Activated T-cell treated with anti-CD3 and anti-CD28 coated beads for 48 hours (primary cell): ENCODE measurements around the gene NKX2-3.

Source experiments
- DNase-seq: peaks from one replicate; pipeline ENCODE4 v3.0.0-alpha.2; 2020; ENCODE audit warnings: low read depth

Gene NKX2-3

DNA sequence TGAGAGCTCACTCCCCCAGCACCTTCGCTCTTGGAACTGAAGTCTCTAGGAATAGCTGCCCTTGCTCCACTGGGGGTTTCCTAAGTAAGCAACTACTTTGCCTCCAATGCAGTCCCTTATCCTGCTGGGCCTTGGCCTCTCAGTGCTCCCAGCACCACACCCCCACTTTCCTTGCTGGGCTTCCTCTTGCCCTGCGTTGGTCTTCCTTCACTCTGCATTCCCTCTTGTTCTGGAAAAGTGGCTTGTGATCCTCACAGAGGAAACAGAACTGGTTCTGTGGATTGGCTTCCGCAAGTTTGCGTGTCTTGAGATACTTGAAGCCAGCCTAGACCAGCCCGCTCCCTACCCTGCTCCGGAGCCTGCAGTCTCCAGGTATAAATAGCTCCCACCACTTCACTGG, 6.4 kb downstream of the NKX2-3 start:
- DNase-seq: no peak

DNA sequence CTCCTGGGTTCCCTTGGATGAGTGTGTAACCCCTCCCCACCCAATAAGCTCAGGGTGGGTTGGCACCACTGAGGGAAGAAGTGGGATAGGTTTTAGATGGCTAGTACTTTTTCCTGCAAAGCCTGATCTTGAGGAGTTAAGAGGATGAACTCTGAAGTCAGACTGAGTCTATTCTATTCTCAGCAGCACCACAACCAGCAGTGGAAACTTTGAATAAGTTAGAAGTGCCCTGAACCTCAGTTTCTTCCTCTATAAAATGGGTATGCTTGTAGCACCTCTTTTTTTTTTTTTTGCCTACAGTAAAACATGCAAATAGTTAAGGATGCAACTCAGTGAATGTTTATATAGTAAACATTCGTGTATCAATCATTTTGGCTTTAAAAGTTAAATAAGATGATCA, 7.1 kb downstream of the NKX2-3 start:
- DNase-seq: no peak

DNA sequence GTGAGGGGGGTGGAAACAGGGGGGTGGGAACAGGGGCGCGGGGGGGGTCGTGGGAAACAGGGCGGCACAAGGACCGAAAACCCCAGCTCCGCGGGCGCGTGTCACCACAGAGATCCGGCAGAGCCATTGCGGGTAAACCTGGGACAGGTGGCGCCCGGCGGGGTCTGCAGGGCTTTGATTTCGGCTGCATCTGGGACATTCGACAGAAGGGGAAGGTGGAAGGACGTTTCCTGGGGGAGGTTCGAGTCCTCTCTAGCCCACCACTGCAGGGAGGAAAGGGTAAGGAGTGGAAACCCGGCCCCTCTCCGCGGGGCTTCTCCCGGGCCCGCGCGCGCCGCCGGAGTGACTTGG, 7.5 kb downstream of the NKX2-3 start:
- DNase-seq: no peak

DNA sequence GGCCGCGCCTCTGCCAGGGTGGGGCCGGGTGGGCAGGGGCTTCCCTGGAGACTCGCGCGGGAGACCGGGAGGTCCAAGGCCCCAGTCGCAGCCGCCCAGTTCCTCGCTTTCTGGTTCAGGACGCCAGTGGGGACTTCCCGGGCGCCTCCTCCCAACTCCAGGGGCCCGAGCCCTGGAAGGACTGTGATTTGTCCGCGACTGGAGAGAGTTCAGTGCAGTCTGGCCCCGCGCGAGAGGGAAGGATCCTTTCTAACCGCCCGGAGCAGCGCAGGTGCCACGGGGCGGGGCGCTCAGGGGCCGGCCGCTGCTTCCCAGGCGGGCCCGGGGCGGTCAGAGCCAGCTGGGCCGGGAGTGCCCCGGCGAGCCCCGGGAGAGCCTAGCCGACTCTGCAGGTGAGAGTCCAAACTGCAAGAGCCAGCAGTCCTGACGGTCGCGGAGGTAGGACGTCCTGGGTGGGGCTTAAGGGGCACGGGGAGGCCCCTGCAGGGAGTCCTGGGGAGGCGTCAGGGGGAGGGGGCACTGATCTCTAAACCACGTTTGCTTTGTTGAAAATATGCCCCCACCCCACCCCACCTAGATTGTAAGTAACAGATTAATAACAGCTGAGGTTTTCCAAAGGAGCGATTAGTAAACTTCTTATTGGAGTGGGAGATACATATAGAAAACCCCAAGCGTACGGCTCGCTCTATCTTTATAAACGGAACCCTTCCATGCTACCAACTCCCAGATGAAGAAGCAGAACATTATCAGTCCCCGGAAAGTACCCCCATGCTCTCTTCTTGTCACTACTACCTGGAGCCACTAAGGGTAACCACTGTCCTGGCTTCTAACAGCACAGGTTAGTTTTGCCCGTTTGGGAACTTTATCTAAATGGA, 8.2 kb downstream of the NKX2-3 start:
- no peak for DNase-seq

DNA sequence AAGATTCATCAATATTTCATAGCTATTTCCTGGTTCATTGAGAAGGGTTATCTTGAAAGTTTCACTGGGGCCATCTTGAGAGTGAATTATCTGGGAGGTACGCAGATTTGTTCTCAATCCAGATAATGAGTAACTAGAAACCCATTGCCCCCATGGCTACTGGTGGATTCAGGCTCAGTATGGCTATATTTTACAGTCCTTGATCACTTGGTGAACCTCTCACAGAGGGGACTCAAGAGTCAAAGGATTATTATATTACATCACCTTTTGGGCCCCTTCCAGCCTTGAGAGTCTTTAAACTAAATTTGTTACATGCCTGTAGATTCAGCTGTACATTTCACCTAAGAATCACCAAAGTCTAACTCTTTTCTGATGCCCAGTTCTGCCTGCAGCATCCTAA, 11.6 kb downstream of the NKX2-3 start:
- no peak for DNase-seq

DNA sequence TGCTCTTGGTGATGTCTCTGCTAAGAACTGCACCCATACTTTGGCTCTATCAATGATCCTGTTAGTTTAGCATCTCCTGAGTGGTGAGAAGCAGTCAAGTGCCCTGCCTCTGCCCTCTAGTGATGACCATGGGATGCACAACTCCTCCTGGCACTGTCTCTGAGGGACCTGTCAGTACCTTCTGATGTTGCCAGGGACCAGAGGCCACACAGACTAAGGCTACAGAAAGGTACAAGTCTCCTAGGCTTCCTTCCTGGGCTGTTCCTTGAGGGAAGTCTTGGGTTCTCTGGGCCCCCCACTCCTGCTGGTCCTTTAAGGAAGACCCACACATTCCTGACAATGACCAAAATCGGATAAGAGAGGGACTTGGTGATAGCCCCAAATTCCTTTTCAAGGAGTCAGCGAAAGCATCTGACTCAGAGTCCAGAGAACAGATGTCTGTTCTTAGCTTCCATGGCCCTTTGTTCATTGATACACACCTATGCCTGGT, 15.3 kb downstream of the NKX2-3 start:
- DNase-seq: no peak

DNA sequence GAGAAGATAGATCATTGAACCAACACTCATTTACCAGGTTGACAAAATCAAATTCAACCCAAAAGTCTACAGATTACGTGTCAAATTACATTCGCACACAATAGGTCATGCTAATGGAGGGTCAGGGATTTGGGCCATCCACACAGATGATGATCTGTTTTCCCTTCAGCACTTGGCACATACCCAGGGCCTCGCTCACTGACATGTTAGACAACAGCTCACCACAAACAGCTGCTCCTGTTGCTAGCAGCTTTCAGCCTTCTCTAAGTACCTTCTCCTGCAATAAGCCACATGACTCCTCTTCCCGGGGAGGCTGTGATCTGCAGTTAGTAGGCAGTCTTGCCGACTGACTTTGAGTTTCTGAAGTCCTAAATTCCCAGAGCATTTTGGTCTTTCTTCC, 18.4 kb downstream of the NKX2-3 start:
- no peak for DNase-seq

DNA sequence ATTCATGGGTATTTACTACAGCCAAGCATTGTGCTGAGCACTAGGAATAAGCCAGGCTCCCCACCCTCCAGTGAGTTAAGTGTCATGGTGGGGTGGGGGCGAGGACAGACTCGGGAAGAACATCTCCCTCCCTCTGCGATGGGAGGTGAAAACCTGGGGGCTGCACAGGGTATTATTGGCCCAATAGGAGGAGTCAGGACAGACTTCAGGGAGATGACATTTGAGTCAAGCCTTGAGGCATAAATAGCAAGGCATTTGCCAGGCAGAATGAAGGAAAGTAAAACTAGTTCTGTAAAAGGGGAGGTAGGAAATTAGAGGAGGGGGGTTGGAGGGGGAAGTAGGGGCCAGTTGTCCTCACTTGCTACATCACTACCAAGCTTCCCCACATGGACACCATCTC, 18.9 kb downstream of the NKX2-3 start:
- DNase-seq: no peak

DNA sequence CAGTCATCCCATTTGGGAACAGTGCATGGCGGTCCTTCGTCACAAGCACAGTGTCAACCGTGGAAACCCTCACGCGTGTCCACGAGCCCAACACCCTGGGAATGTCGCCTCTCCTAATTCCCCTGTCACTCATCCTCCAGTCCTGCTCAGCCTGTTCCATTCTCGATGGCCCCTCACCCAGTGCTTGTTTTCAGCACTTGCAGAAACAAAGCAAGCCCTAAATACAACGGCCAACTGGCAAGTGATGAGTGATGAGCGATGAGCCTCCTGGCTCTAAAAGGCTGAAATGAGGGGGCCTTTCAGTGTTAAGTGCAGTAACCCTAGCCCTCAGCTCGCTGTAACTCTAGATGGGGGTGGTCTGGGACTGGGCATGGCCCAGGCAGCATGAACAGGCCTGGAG, 22.6 kb downstream of the NKX2-3 start:
- no peak for DNase-seq

DNA sequence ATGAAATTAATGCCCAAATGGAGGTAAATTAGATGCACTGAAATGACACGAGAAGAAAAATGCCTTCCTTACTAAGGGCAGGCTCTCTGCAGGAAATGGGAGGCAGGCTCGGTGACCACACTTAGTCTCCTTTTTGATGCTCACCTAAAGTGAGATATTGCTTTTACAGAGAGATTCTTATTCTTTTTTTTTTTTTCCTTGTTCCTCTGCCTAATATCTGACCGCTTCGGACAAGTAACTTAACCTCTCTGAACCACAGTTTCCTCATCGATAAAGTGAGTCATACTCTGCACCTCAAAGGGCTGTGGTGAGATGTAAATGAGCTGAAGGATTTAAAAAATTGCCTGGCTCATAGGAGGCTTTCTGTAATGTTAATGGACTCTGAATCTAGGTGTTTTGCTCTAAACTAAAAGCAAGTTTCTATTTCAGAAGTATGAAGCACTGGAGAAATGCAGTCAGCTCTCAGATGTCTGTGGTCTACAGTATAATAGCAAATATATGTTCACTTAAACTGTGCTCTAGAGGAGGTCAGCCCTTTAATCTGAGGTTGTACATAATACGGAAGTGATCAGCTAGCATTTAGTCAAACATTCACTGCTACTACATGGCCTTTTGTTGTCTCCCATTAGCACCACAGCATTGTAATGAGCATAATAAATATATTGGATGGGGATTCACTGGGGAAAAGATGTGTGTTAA, 23.2 kb downstream of the NKX2-3 start:
- DNase-seq: no peak

DNA sequence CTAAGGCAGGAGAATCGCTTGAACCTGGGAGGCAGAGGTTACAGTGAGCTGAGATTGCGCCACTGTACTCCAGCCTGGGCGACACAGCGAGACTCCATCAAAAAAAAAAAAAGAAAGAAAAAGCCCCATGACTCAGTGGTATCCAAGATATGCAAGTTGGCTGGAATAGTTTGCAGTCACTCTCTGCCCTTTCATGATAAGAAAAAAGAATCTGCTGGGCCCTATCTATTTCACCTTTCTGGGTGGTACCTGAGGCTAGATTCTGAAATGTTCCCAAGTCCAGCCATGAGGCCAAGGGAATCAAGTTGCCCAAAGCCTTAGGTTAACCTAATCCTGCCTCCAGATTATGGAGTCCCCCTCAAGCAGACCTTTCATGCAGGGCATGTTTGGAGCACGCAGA, 24.3 kb downstream of the NKX2-3 start:
- DNase-seq: no peak

DNA sequence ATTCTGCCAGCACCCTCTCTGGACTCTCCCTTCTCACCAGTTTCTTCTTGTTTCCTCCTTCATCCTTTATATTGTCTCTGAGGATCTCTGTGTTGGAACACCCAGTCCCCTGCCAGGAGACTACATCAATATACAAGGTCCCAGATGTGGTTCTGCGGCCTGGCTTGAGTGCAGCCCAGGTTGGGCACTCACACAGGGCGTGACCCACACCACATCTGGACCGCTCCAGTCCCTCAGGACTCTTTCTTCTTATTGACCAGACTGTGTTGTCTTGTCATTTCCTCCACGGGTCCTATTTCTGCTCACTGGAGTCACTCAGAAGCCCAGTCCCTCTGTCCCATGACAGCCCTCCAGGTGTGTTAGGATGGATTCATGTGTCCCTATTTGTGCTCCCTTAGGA, 26.0 kb downstream of the NKX2-3 start:
- no peak for DNase-seq

DNA sequence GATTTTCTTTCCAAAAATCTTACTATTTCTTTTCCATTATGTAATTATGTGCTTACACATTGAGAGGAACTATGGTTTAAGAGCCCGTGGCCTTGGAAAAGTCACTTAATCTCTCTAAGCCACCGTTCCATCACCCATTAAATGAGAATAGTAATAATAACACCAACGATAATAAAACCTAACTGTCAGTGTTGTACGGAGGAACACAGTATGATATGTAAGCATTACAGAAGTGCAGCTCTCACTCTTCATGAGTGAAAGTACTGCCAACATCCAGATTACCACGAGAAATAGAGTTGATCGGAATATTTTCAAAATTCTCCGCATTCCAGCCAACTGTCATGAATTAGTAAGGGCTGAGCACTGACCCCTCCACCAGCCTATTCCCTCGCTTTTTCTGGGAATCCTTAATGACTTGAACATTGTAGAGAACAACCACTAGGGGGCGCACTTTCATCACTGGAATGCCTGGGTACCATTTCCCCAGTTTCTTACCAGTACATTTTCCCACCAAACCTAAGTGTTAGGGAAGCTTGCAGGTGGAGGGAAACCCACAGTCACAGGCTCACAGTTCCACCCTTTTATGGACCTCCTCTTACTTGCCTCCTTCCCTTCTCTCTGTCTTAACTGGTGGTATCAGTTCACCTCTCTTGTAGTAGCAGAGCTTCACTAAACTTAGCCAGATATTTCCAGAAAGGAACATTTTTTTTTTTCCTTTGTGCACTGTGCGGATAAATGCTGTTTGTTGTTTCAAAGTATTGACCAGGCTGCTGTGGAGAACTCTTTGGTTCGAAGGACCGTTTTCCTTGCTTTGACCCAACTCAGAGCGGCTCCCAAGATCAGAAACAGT, 27.8 kb downstream of the NKX2-3 start:
- DNase-seq: no peak

DNA sequence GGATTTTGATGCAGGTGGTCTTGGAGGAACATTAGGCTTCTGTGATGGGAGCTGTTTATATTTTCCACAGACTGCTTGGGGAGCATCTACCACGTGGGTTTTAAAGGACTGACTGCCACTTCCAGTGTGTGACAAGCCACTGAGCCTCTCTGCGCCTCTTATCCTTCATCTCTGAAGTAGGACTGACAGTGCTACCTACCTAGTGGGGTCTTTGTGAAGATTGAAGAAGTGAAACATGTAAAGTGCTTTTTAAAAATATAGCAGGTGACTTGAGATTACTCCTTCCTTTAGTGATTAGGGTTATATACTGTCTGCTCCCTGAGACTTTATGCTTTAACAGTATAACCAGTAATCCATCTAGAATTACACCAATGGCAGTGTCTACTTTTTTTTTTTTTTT, 29.9 kb downstream of the NKX2-3 start:
- DNase-seq: no peak

DNA sequence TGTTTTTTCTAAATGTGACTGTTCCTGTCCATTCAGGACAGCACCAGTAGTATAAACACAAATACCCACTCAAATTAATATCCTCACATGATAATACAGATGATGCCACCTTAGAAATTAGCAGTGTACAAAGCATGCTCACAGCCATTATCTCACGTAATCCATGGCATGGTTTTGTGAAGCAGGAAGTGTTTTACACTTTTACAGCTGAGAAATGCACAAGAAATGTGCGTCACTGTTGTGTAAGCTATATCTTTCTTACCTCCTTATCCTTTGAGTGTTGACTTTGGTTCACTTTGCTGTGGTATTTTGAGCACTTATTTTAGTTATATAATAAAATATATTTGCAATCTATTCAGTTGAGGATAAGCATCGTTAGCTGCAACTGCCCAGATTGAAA, 31.6 kb downstream of the NKX2-3 start:
- no peak for DNase-seq

DNA sequence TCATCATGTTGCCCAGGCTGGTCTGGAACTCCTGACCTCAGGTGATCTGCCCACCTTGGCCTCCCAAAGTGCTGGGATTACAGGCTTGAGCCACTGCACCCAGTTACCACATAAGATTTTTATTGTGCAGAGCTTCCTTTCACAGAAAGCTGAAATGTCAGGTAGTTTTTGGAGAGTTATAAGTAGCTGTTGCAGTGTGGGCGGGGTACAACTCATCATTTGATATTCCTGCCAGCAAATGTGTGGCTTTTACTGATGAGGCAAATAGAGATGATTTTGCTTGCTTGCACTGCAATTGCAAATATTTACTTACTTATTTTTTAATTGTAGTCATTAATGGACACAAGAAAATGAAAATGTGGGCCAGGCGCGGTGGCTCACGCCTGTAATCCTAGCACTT, 32.4 kb downstream of the NKX2-3 start:
- no peak for DNase-seq

DNA sequence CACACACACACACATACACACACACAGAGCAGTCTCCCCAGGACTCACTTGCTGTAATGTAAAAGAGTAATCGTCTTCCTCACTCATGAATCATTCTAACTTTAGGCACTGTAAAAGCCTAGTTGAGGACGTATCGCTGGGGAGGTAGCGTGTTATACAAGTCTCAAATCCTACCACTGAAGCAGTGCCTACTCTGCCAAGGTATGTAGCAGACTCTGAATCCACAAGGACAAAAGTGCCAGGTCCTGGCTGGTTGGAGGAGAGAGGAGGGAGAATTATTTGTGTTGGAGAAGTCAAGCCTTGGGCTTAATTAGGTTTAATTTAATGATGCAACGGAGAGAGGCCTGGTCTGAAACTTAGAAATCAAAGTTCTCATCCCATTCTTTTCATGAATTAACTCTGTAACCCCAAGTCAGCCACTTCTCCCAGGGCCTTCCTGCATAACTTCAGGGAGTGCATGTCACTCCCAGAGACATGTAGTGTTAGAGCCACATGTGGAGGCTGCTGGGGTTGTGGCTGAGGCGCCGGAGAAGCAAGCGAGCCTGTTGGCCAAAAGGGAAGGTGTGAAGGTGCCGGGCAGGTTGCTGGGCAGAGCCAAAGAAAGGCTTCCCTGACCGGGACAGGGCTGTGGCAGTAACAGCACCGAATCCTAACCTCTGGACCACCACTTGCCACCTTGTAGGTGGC, 36.7 kb downstream of the NKX2-3 start:
- DNase-seq: no peak

DNA sequence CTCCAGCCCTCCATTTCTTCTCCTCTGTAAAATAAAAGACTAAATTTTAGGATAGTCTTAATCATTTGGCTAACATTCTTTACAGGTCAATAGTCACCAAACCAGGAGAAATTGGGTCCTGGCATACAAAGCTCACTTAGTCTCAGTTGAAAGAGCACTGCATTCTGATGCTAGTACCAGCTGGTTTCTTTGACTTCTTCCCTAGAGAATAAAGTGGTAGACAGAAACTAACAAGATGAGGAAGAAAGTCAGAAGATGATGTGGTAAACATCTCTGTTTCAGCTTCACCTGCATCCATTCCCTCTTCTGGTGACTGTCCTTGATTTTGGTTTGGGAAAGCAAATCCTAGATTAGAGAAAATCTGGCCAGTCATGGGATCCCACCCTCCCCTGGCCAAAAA, 37.2 kb downstream of the NKX2-3 start:
- no peak for DNase-seq

DNA sequence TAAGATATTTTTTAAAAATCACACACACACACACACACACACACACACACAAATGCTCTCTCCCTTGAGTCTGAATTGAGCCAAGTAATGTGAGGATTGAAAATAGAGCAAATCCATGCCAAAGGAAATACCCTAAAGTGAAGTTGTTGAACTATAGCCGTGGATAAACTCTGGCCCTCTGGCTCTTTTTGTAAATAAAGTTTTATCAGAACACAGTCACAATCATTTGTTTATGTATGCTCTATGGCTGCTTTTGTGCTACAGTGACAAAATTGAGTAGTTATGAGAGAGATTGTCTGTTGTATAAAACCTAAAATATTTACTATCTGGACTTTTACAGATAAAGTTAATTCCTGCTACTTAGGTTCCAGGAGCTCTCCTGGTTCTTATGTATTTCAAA, 39.1 kb downstream of the NKX2-3 start:
- DNase-seq: no peak

DNA sequence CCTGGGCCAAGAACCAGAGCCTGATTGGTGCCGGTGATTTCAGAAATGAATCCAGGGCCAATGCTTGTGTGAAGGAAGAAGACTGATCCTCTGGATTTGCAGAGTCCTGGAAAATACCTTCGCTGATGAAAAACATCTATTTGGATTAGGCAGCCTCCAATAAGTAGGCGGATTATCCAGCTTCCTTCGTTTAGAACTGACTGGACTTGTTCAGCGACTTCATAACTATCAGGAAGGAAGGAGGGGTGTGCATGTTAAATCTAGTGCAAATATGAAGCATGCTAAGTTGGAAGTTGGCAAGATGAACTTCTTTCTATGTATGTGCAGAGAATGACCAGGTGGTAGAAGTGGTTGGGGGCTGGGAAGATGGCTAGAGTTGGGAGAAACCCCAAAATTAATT, 41.0 kb downstream of the NKX2-3 start:
- no peak for DNase-seq

DNA sequence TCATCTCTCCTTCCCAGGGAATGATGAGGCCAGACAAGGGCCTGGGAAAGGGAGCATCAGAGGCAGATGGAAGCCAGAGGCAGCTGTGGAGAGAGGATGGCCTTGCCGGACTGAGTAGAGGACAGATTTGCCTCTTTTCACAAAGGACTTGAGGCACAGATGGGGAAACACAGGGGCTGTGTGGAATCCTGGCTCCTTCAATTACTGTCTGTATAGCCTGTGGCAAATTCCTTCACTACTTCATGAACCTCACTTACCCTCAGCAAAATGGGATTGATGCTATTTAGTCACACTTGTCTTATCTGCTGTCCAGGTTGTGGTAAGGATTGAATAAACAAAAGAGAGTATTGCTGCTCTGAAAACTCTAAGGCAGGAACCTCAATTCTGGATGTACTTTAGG, 47.2 kb downstream of the NKX2-3 start:
- no peak for DNase-seq

DNA sequence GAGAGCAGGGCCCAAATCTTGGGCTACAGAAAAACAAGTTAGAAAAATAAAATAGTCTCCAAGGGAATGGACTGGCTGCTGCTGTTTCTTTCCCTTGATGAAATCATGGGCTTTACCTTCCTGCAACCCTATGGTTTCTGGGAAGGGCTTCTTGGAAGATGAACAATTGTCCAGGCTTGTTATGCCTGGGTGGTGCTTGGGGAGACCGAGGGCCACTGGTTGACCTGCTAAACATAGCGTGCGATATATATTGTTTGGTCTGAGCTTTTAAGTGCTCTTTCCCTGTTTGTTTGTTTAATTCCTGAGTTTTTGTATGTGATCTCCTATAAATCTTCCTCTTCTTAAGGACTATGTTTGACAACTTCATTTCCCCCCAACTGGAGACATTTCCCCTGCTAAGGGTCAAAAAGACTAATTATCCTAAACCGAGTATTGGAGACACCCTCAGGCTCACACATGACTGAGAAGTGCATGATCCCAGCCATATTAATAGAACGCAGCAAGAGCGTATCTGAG, 49.6 kb downstream of the NKX2-3 start:
- DNase-seq: no peak
